ENCODE data around the gene MLEC. TPM values are rescaled to one million over a fixed set of nuclear protein-coding genes. Genes with fewer than 3 reads are reported as not detected.

The MLEC gene
- total and polyA plus RNA-seq, 2 experiments from 2014 or later = 79.4 to 119 TPM

GRCh38 chr12:120744922-120745493, 58.1 kb downstream of the MLEC start:
- DNase-seq = no peak
- WGBS, 2 experiments (ENCODE audit: low coverage in 1 of 2, low lambda C conversion rate in 2 of 2, missing lambda C conversion rate in 2 of 2) = 89 to 91% methylated on average over 15 of the region's 15 CpGs
- no peaks in the 10 kb centered on the region for H3K9me2 ChIP-seq (ENCODE audit: insufficient read depth)
- H3K79me2 ChIP-seq (ENCODE audit: insufficient read depth) = no peaks in the 10 kb centered on the region
- no peak overlapping the region for H2AFZ ChIP-seq
- H3K27me3 ChIP-seq (replicated peaks; ENCODE audit: insufficient read depth) = no peaks in the 10 kb centered on the region
- no peaks in the 10 kb centered on the region for H3K4me1 ChIP-seq (ENCODE audit: insufficient read depth)
- no peak for TF ChIP-seq EZH2phosphoT487 (IDR thresholded peaks at IDR 0.05; ENCODE audit: insufficient read depth, low read depth)
- no peak for TF ChIP-seq EZH2 (IDR thresholded peaks at IDR 0.05; ENCODE audit: insufficient read depth, poor library complexity, severe bottlenecking)
- no peaks in the 10 kb centered on the region for H3F3A ChIP-seq (ENCODE audit: insufficient read depth)
- no peak overlapping the region for H3K9ac ChIP-seq
- no peaks in the 10 kb centered on the region for H3K36me3 ChIP-seq (ENCODE audit: low read depth)
- no peak overlapping the region for H3K4me3 ChIP-seq
- H4K20me1 ChIP-seq (ENCODE audit: insufficient read depth) = no peaks in the 10 kb centered on the region
- no peak overlapping the region for H3K27ac ChIP-seq
- H3K4me2 ChIP-seq (ENCODE audit: unreplicated experiment) = no peak overlapping the region
- H3K9me3 ChIP-seq (ENCODE audit: low read depth) = no peaks in the 10 kb centered on the region
- in situ Hi-C loops (cut with MboI) = no loop called here

- Histone ChIP-seq H3K9ac (no peak overlapping the region), H3K9me2 (ENCODE audit: insufficient read depth) (no peaks in the 10 kb centered on the region), H3F3A (ENCODE audit: insufficient read depth) (no peaks in the 10 kb centered on the region), H3K4me1 (ENCODE audit: insufficient read depth) (no peaks in the 10 kb centered on the region), H3K27ac (no peak overlapping the region), H3K4me2 (ENCODE audit: unreplicated experiment) (no peak overlapping the region), H3K27me3 (replicated peaks; ENCODE audit: insufficient read depth) (no peaks in the 10 kb centered on the region), H3K79me2 (ENCODE audit: insufficient read depth) (no peaks in the 10 kb centered on the region), H3K9me3 (ENCODE audit: low read depth) (no peaks in the 10 kb centered on the region), H3K4me3 (no peak overlapping the region), H2AFZ (no peak overlapping the region), H3K36me3 (ENCODE audit: low read depth) (no peaks in the 10 kb centered on the region), H4K20me1 (ENCODE audit: insufficient read depth) (no peaks in the 10 kb centered on the region)
- DNase-seq = no peak
- WGBS, 2 experiments (ENCODE audit: low coverage in 1 of 2, low lambda C conversion rate in 2 of 2, missing lambda C conversion rate in 2 of 2) = 81 to 89% methylated on average over 7 of the region's 7 CpGs
- TF ChIP-seq EZH2 (IDR thresholded peaks at IDR 0.05; ENCODE audit: insufficient read depth, poor library complexity, severe bottlenecking) (no peak), EZH2phosphoT487 (IDR thresholded peaks at IDR 0.05; ENCODE audit: insufficient read depth, low read depth) (no peak)
- in situ Hi-C loops (cut with MboI) = no loop called here
Observed at GRCh38 chr12:120748242-120748641, 61.3 kb downstream of the MLEC start.

GRCh38 chr12:120749256-120749655, 62.3 kb downstream of the MLEC start:
- Histone ChIP-seq H4K20me1 (ENCODE audit: insufficient read depth) (no peaks in the 10 kb centered on the region), H3K27me3 (replicated peaks; ENCODE audit: insufficient read depth) (no peaks in the 10 kb centered on the region), H3K9me2 (ENCODE audit: insufficient read depth) (no peaks in the 10 kb centered on the region), H3K9ac (no peak overlapping the region), H2AFZ (no peak overlapping the region), H3K36me3 (ENCODE audit: low read depth) (no peaks in the 10 kb centered on the region), H3F3A (ENCODE audit: insufficient read depth) (no peaks in the 10 kb centered on the region), H3K9me3 (ENCODE audit: low read depth) (no peaks in the 10 kb centered on the region), H3K79me2 (ENCODE audit: insufficient read depth) (no peaks in the 10 kb centered on the region), H3K4me3 (no peak overlapping the region), H3K4me1 (ENCODE audit: insufficient read depth) (no peaks in the 10 kb centered on the region), H3K27ac (no peak overlapping the region), H3K4me2 (ENCODE audit: unreplicated experiment) (no peak overlapping the region)
- in situ Hi-C loops (cut with MboI) = no loop called here
- DNase-seq = no peak
- WGBS, 2 experiments (ENCODE audit: low coverage in 1 of 2, low lambda C conversion rate in 2 of 2, missing lambda C conversion rate in 2 of 2) = 49 to 58% methylated on average over 5 of the region's 5 CpGs
- TF ChIP-seq EZH2phosphoT487 (IDR thresholded peaks at IDR 0.05; ENCODE audit: insufficient read depth, low read depth) = no peak
- no peak for TF ChIP-seq EZH2 (IDR thresholded peaks at IDR 0.05; ENCODE audit: insufficient read depth, poor library complexity, severe bottlenecking)

- no peak overlapping the region for H2AFZ ChIP-seq
- H3K36me3 ChIP-seq (ENCODE audit: low read depth) = no peaks in the 10 kb centered on the region
- H3K4me2 ChIP-seq (ENCODE audit: unreplicated experiment) = no peak overlapping the region
- H3K27me3 ChIP-seq (replicated peaks; ENCODE audit: insufficient read depth) = no peaks in the 10 kb centered on the region
- no peak overlapping the region for H3K4me3 ChIP-seq
- in situ Hi-C loops (cut with MboI) = no loop called here
- no peaks in the 10 kb centered on the region for H3K9me3 ChIP-seq (ENCODE audit: low read depth)
- TF ChIP-seq EZH2 (IDR thresholded peaks at IDR 0.05; ENCODE audit: insufficient read depth, poor library complexity, severe bottlenecking) (no peak), EZH2phosphoT487 (IDR thresholded peaks at IDR 0.05; ENCODE audit: insufficient read depth, low read depth) (no peak)
- H3K4me1 ChIP-seq (ENCODE audit: insufficient read depth) = no peaks in the 10 kb centered on the region
- H3K79me2 ChIP-seq (ENCODE audit: insufficient read depth) = no peaks in the 10 kb centered on the region
- H3F3A ChIP-seq (ENCODE audit: insufficient read depth) = no peaks in the 10 kb centered on the region
- H3K9ac ChIP-seq = no peak overlapping the region
- no peak for DNase-seq
- H3K9me2 ChIP-seq (ENCODE audit: insufficient read depth) = no peaks in the 10 kb centered on the region
- no peaks in the 10 kb centered on the region for H4K20me1 ChIP-seq (ENCODE audit: insufficient read depth)
- no peak overlapping the region for H3K27ac ChIP-seq
- WGBS, 2 experiments (ENCODE audit: low coverage in 1 of 2, low lambda C conversion rate in 2 of 2, missing lambda C conversion rate in 2 of 2) = 92 to 94% methylated on average over 5 of the region's 5 CpGs
Observed at GRCh38 chr12:120750806-120751205, 63.9 kb downstream of the MLEC start.

- Histone ChIP-seq H3K9me2 (ENCODE audit: insufficient read depth) (no peaks in the 10 kb centered on the region), H3K4me1 (ENCODE audit: insufficient read depth) (no peaks in the 10 kb centered on the region), H3K79me2 (ENCODE audit: insufficient read depth) (no peaks in the 10 kb centered on the region), H3K4me2 (ENCODE audit: unreplicated experiment) (no peak overlapping the region), H3K9ac (no peak overlapping the region), H3K4me3 (no peak overlapping the region), H3K27ac (no peak overlapping the region), H3F3A (ENCODE audit: insufficient read depth) (no peaks in the 10 kb centered on the region), H2AFZ (no peak overlapping the region), H4K20me1 (ENCODE audit: insufficient read depth) (no peaks in the 10 kb centered on the region), H3K36me3 (ENCODE audit: low read depth) (no peaks in the 10 kb centered on the region), H3K9me3 (ENCODE audit: low read depth) (no peaks in the 10 kb centered on the region), H3K27me3 (replicated peaks; ENCODE audit: insufficient read depth) (no peaks in the 10 kb centered on the region)
- 92 to 93% methylated on average over 9 of the region's 9 CpGs for WGBS, 2 experiments (ENCODE audit: low coverage in 1 of 2, low lambda C conversion rate in 2 of 2, missing lambda C conversion rate in 2 of 2)
- in situ Hi-C loops (cut with MboI) = no loop called here
- TF ChIP-seq EZH2phosphoT487 (IDR thresholded peaks at IDR 0.05; ENCODE audit: insufficient read depth, low read depth) (no peak), EZH2 (IDR thresholded peaks at IDR 0.05; ENCODE audit: insufficient read depth, poor library complexity, severe bottlenecking) (no peak)
- DNase-seq = no peak
Observed at GRCh38 chr12:120751389-120751788, 64.4 kb downstream of the MLEC start.

Other genes starting within 250 kb of the MLEC start
- 247 and 358 TPM in 2 replicates for gene COX6A1, start 249.0 kb upstream of the MLEC start, total RNA-seq (2014; rRNA removed; shearing (Covaris generic))
- gene COX6A1, start 249.0 kb upstream of the MLEC start, polyA plus RNA-seq (2016; fragmentation: Nextera tagmentation; extraction: Ambion mirVana) = 806 and 824 TPM in 2 replicates
- gene TRIAP1, start 240.8 kb upstream of the MLEC start, total RNA-seq (2014; rRNA removed; shearing (Covaris generic)) = 45.6 and 47.0 TPM in 2 replicates
- gene TRIAP1, start 240.8 kb upstream of the MLEC start, polyA plus RNA-seq (2016; fragmentation: Nextera tagmentation; extraction: Ambion mirVana) = 68.6 and 70.3 TPM in 2 replicates
- gene GATC, start 240.7 kb upstream of the MLEC start, total RNA-seq (2014; rRNA removed; shearing (Covaris generic)) = 15.9 and 17.2 TPM in 2 replicates
- 18.3 and 18.8 TPM in 2 replicates for gene GATC, start 240.7 kb upstream of the MLEC start, polyA plus RNA-seq (2016; fragmentation: Nextera tagmentation; extraction: Ambion mirVana)
- 129 and 154 TPM in 2 replicates for gene SRSF9, start 217.4 kb upstream of the MLEC start, total RNA-seq (2014; rRNA removed; shearing (Covaris generic))
- gene SRSF9, start 217.4 kb upstream of the MLEC start, polyA plus RNA-seq (2016; fragmentation: Nextera tagmentation; extraction: Ambion mirVana) = 329 and 345 TPM in 2 replicates
- 301 and 340 TPM in 2 replicates for gene DYNLL1, start 191.0 kb upstream of the MLEC start, total RNA-seq (2014; rRNA removed; shearing (Covaris generic))
- gene DYNLL1, start 191.0 kb upstream of the MLEC start, polyA plus RNA-seq (2016; fragmentation: Nextera tagmentation; extraction: Ambion mirVana) = 778 and 782 TPM in 2 replicates
- 32.6 and 33.0 TPM in 2 replicates for gene COQ5, start 158.0 kb upstream of the MLEC start, total RNA-seq (2014; rRNA removed; shearing (Covaris generic))
- gene COQ5, start 158.0 kb upstream of the MLEC start, polyA plus RNA-seq (2016; fragmentation: Nextera tagmentation; extraction: Ambion mirVana) = 39.9 and 42.9 TPM in 2 replicates
- gene RNF10, start 152.8 kb upstream of the MLEC start, total RNA-seq (2014; rRNA removed; shearing (Covaris generic)) = 52.6 and 69.3 TPM in 2 replicates
- 114 and 130 TPM in 2 replicates for gene RNF10, start 152.8 kb upstream of the MLEC start, polyA plus RNA-seq (2016; fragmentation: Nextera tagmentation; extraction: Ambion mirVana)
- 20.1 and 38.9 TPM in 2 replicates for gene POP5, start 105.7 kb upstream of the MLEC start, total RNA-seq (2014; rRNA removed; shearing (Covaris generic))
- 63.3 and 68.4 TPM in 2 replicates for gene POP5, start 105.7 kb upstream of the MLEC start, polyA plus RNA-seq (2016; fragmentation: Nextera tagmentation; extraction: Ambion mirVana)
- not detected in 2 replicates for gene CABP1, start 46.5 kb upstream of the MLEC start, total RNA-seq (2014; rRNA removed; shearing (Covaris generic))
- not detected in 2 replicates for gene CABP1, start 46.5 kb upstream of the MLEC start, polyA plus RNA-seq (2016; fragmentation: Nextera tagmentation; extraction: Ambion mirVana)
- 17.8 and 22.4 TPM in 2 replicates for gene UNC119B, start 23.3 kb downstream of the MLEC start, total RNA-seq (2014; rRNA removed; shearing (Covaris generic))
- 7.6 TPM in 2 replicates for gene UNC119B, start 23.3 kb downstream of the MLEC start, polyA plus RNA-seq (2016; fragmentation: Nextera tagmentation; extraction: Ambion mirVana)
- 14.5 and 20.6 TPM in 2 replicates for gene ACADS, start 38.7 kb downstream of the MLEC start, total RNA-seq (2014; rRNA removed; shearing (Covaris generic))
- 10.1 and 10.5 TPM in 2 replicates for gene ACADS, start 38.7 kb downstream of the MLEC start, polyA plus RNA-seq (2016; fragmentation: Nextera tagmentation; extraction: Ambion mirVana)
- gene SPPL3, start 217.2 kb downstream of the MLEC start, total RNA-seq (2014; rRNA removed; shearing (Covaris generic)) = 8.1 and 17.8 TPM in 2 replicates
- gene SPPL3, start 217.2 kb downstream of the MLEC start, polyA plus RNA-seq (2016; fragmentation: Nextera tagmentation; extraction: Ambion mirVana) = 24.8 and 26.1 TPM in 2 replicates